ENCODE data around the gene KIDINS220. TPM values are rescaled to one million over a fixed set of nuclear protein-coding genes. Genes with fewer than 3 reads are reported as not detected.

KIDINS220 gene
- total RNA-seq, 1 donor from 2014 or later: 45.3 TPM

- no peak for FAIRE-seq
- TF ChIP-seq, protein P1, sequence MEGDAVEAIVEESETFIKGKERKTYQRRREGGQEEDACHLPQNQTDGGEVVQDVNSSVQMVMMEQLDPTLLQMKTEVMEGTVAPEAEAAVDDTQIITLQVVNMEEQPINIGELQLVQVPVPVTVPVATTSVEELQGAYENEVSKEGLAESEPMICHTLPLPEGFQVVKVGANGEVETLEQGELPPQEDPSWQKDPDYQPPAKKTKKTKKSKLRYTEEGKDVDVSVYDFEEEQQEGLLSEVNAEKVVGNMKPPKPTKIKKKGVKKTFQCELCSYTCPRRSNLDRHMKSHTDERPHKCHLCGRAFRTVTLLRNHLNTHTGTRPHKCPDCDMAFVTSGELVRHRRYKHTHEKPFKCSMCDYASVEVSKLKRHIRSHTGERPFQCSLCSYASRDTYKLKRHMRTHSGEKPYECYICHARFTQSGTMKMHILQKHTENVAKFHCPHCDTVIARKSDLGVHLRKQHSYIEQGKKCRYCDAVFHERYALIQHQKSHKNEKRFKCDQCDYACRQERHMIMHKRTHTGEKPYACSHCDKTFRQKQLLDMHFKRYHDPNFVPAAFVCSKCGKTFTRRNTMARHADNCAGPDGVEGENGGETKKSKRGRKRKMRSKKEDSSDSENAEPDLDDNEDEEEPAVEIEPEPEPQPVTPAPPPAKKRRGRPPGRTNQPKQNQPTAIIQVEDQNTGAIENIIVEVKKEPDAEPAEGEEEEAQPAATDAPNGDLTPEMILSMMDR (IDR thresholded peaks at IDR 0.05; ENCODE audit: insufficient read depth, low read length, severe bottlenecking): no peak
- peaks cover under 1% of the 10 kb centered on the region for H3K36me3 ChIP-seq (ENCODE audit: control insufficient read depth, insufficient read depth, low read length)
- H3K27me3 ChIP-seq (ENCODE audit: control insufficient read depth, insufficient read depth, low read length): no peaks in the 10 kb centered on the region
- H3K4me3 ChIP-seq (ENCODE audit: low read depth, low read length): no peak overlapping the region
- no peak for DNase-seq (ENCODE audit: low read depth)
Measured at GRCh38 chr2:8858264-8858663, 20.9 kb upstream of the KIDINS220 start.

DNA sequence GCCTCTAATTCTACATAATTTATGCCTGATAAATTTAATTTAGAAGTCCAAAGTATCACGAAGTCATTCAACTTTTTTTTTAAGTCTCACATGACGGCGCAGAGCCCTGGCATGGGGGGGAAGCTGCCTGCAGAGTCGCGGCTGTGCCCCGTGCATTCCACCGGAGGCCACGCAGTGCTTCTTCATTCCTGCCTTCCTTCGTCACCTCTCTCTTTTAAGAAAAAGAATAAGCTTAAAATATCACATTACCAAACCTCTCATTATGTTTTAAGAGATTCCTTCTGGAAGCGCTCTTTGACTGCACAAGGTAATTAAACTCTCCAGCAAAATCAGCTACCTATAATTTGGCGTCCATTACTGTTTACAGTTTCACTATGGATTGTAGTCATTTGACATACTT lies 20.3 kb upstream of the KIDINS220 start:
- no peaks in the 10 kb centered on the region for H3K27me3 ChIP-seq (ENCODE audit: control insufficient read depth, insufficient read depth, low read length)
- no peak overlapping the region for H3K4me3 ChIP-seq (ENCODE audit: low read depth, low read length)
- FAIRE-seq (no peak), DNase-seq (ENCODE audit: low read depth) (peak; percentile 59)
- H3K36me3 ChIP-seq (ENCODE audit: control insufficient read depth, insufficient read depth, low read length): no peaks in the 10 kb centered on the region
- TF ChIP-seq, protein P1 (IDR thresholded peaks at IDR 0.05; ENCODE audit: insufficient read depth, low read length, severe bottlenecking): no peak

DNA sequence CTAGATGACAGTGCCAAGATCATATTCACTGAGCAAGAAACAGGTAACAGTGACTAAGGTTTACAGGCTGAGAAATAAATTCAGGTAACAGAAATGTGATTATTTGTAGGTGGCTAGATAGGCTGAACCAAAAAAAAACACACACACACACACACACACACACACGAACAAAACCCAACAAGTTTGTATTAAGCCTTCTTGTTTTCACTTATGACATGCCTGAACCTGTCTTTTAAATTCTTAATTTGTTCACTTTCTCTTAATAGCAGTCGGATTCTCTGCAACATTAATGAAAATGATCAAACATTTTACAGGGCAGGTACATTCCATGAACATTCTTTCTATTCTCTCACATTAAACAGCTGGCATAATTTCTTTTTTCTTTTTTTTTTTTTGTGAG lies 18.8 kb upstream of the KIDINS220 start:
- FAIRE-seq (peak; percentile 47), DNase-seq (ENCODE audit: low read depth) (peak; percentile 54)
- no peaks in the 10 kb centered on the region for H3K27me3 ChIP-seq (ENCODE audit: control insufficient read depth, insufficient read depth, low read length)
- H3K4me3 ChIP-seq (ENCODE audit: low read depth, low read length): no peak overlapping the region
- TF ChIP-seq, protein P1 (IDR thresholded peaks at IDR 0.05; ENCODE audit: insufficient read depth, low read length, severe bottlenecking): no peak
- H3K36me3 ChIP-seq (ENCODE audit: control insufficient read depth, insufficient read depth, low read length): no peaks in the 10 kb centered on the region

GRCh38 chr2:8855010-8855409 lies 17.6 kb upstream of the KIDINS220 start:
- peak; percentile 80 for FAIRE-seq
- no peak for DNase-seq (ENCODE audit: low read depth)
- TF ChIP-seq, protein P1 (IDR thresholded peaks at IDR 0.05; ENCODE audit: insufficient read depth, low read length, severe bottlenecking): no peak

GRCh38 chr2:8853426-8853825 lies 16.0 kb upstream of the KIDINS220 start:
- no peak overlapping the region for H3K4me3 ChIP-seq (ENCODE audit: low read depth, low read length)
- TF ChIP-seq, protein P1 (IDR thresholded peaks at IDR 0.05; ENCODE audit: insufficient read depth, low read length, severe bottlenecking): no peak
- DNase-seq (ENCODE audit: low read depth) (no peak), FAIRE-seq (no peak)
- no peaks in the 10 kb centered on the region for H3K27me3 ChIP-seq (ENCODE audit: control insufficient read depth, insufficient read depth, low read length)
- H3K36me3 ChIP-seq (ENCODE audit: control insufficient read depth, insufficient read depth, low read length): no peaks in the 10 kb centered on the region

More at GRCh38 chr2:8855010-8855409, 17.6 kb upstream of the KIDINS220 start:
- Histone ChIP-seq H3K27me3 (ENCODE audit: control insufficient read depth, insufficient read depth, low read length) (no peaks in the 10 kb centered on the region), H3K4me3 (ENCODE audit: low read depth, low read length) (no peak overlapping the region), H3K36me3 (ENCODE audit: control insufficient read depth, insufficient read depth, low read length) (no peaks in the 10 kb centered on the region)

Measured in bronchial epithelial cell (primary cell).